Effector CD4-positive, alpha-beta T cell (primary cell): ENCODE data around the gene SCFD2.
"Not testable (repeated sequence)": the region's sequence is repeated elsewhere in the genome, so short reads cannot be mapped to it uniquely, and the experiment has no call there.

Experiments
- DNase-seq: peaks from one replicate; pipeline ENCODE4 v3.0.0-alpha.2; 2020

Gene SCFD2

GRCh38 chr4:53040851-53041250, 325.0 kb downstream of the SCFD2 start:
- DNase-seq = no peak

- DNase-seq = no peak
Measured at GRCh38 chr4:53040459-53040815, 325.4 kb downstream of the SCFD2 start.

- DNase-seq = no peak
Measured at GRCh38 chr4:53039741-53040458, 326.0 kb downstream of the SCFD2 start.

GRCh38 chr4:53037892-53038291, 328.0 kb downstream of the SCFD2 start:
- DNase-seq = no peak

- DNase-seq = not testable (repeated sequence)
Measured at GRCh38 chr4:53032908-53033307, 333.0 kb downstream of the SCFD2 start.

- DNase-seq = no peak
Measured at GRCh38 chr4:53026233-53026632, 339.6 kb downstream of the SCFD2 start.

GRCh38 chr4:53023677-53024299, 342.1 kb downstream of the SCFD2 start:
- no peak for DNase-seq

GRCh38 chr4:53022513-53023100, 343.3 kb downstream of the SCFD2 start:
- DNase-seq = no peak

- no peak for DNase-seq
Measured at GRCh38 chr4:53021754-53022512, 343.9 kb downstream of the SCFD2 start.

- no peak for DNase-seq
Measured at GRCh38 chr4:53019485-53020382, 346.1 kb downstream of the SCFD2 start.

- no peak for DNase-seq
Measured at GRCh38 chr4:53018471-53018870, 347.4 kb downstream of the SCFD2 start.

- no peak for DNase-seq
Measured at GRCh38 chr4:53016099-53016820, 349.6 kb downstream of the SCFD2 start.

- no peak for DNase-seq
Measured at GRCh38 chr4:53015681-53016080, 350.2 kb downstream of the SCFD2 start.

GRCh38 chr4:53014881-53015280, 351.0 kb downstream of the SCFD2 start:
- no peak for DNase-seq

GRCh38 chr4:53013873-53014775, 351.7 kb downstream of the SCFD2 start:
- no peak for DNase-seq

GRCh38 chr4:53012738-53013137, 353.1 kb downstream of the SCFD2 start:
- DNase-seq = no peak

- DNase-seq = no peak
Measured at GRCh38 chr4:53011259-53011905, 354.5 kb downstream of the SCFD2 start.

- no peak for DNase-seq
Measured at GRCh38 chr4:53010318-53010717, 355.5 kb downstream of the SCFD2 start.

GRCh38 chr4:53009824-53010223, 356.0 kb downstream of the SCFD2 start:
- no peak for DNase-seq

- no peak for DNase-seq
Measured at GRCh38 chr4:53007024-53007423, 358.8 kb downstream of the SCFD2 start.
